ENCODE results near the gene IKBKE.

Gene IKBKE

GRCh38 chr1:206469933-206470691 is at the start of gene IKBKE:
Gene IKBKE (plus strand): TSS chr1:206470476. CDS start chr1:206473228, 2,752 bp downstream.
- DNase-seq (ENCODE audit: low spot score): peak; percentile 77
- TF ChIP-seq CTCF (IDR thresholded peaks at IDR 0.05; ENCODE audit: extremely low read depth, missing control alignments): no peak

- no peak for TF ChIP-seq CTCF (IDR thresholded peaks at IDR 0.05; ENCODE audit: extremely low read depth, missing control alignments)
- DNase-seq (ENCODE audit: low spot score): no peak
Observed at GRCh38 chr1:206421616-206422340, 48.5 kb upstream of the IKBKE start.

- DNase-seq (ENCODE audit: low spot score): no peak
- TF ChIP-seq CTCF (IDR thresholded peaks at IDR 0.05; ENCODE audit: extremely low read depth, missing control alignments): no peak
Observed at GRCh38 chr1:206422525-206422924, 47.8 kb upstream of the IKBKE start.

GRCh38 chr1:206427291-206427690 is 43.0 kb upstream of the IKBKE start:
- DNase-seq (ENCODE audit: low spot score): no peak
- no peak for TF ChIP-seq CTCF (IDR thresholded peaks at IDR 0.05; ENCODE audit: extremely low read depth, missing control alignments)

- no peak for TF ChIP-seq CTCF (IDR thresholded peaks at IDR 0.05; ENCODE audit: extremely low read depth, missing control alignments)
- no peak for DNase-seq (ENCODE audit: low spot score)
Observed at GRCh38 chr1:206429421-206429820, 40.9 kb upstream of the IKBKE start.

- DNase-seq (ENCODE audit: low spot score): peak; percentile 75
- no peak for TF ChIP-seq CTCF (IDR thresholded peaks at IDR 0.05; ENCODE audit: extremely low read depth, missing control alignments)
Observed at GRCh38 chr1:206430031-206430983, 40.0 kb upstream of the IKBKE start.
